GM21576 (cell line): ENCODE data around the gene ARPC1A.
"Not testable (repeated sequence)": the region's sequence is repeated elsewhere in the genome, so short reads cannot be mapped to it uniquely, and the experiment has no call there.

Source experiments
- ATAC-seq: cut with Tn5 transposase; IDR thresholded peaks from one replicate; pipeline ENCODE4 v1.9.1; 2021; ENCODE audit warnings: mild to moderate bottlenecking, moderate library complexity; ENCODE audit not compliant: unreplicated experiment

Gene ARPC1A

DNA sequence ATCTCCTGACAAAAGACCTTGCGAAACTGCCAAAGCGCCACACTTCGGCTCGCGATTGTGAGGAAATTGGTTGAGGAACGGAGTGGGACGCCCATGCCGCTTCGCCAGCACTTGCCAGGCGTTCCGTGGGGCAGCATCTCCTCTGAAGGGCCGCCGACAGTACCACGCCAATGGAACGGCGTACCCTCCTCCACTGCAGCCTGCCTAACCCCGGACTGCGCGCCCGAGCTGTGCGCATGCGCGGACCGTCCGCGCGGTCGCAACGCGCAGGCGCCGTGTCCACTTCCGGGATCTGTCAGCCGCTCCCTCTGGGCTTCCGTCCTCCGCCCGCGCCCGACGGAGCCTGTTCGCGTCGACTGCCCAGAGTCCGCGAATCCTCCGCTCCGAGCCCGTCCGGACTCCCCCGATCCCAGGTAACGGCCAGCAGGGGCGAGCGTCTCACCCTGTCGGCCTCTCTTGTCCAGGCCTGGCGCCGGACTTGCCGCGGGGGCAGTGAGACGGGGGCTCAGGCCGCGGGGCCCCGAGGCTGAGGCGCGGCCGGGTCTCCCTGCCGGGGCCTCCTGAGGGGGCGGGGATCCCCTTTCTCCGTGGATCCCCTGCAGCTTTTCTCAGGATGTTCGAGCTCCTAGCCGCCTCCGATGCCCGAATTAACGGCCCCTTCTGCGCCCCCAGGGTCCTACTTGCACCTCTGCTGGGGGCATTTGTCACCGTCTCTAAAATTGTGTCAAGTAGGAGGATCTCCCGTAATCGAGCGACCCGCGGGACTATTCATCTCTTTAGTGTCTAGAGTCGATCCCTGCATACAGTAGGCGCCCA, at the start of gene ARPC1A:
Gene ARPC1A, plus strand, starts transcription at position 307 of the 816 bp plus-strand sequence. CDS start 7,456 bp downstream, outside the sequence.
- peak; percentile 82 for ATAC-seq

DNA sequence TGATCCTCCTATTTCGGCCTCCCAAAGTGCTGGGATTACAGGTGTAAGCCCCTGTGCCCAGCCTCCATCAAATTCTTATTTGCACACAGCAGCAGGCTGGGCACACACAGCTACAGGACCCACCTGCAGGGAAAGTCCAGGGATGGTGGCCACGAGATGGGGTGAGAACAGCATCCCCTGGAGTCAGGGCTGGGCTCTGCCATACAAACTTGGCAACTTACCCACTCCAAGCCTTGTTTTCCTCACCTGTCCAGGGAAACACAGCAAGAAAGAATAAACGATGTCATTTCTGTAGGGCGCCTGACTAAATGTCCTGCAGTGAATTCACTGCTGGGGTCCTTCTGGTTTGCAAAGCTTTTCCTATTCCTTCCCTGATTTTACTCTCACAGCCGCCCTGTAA, 47.5 kb upstream of the ARPC1A start:
- ATAC-seq = no peak

DNA sequence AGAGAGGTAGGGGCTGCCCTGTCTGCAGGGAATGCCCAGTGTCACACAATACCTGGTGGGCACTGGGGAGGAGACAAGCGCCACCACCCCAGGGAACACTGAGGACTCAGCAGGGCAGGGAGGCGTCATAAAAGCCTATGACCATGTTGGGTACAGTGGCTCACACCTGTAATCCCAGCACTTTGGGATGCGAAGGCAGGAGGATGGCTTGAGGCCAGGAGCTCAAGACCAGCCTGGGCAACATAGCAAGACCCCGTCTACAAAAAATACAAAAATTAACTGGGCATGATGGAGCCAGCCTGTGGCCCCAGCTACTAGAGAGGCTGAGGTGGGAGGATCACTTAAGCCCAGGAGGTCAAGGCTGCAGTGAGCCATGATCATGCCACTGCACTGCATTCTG, 41.5 kb upstream of the ARPC1A start:
- not testable (repeated sequence) for ATAC-seq

DNA sequence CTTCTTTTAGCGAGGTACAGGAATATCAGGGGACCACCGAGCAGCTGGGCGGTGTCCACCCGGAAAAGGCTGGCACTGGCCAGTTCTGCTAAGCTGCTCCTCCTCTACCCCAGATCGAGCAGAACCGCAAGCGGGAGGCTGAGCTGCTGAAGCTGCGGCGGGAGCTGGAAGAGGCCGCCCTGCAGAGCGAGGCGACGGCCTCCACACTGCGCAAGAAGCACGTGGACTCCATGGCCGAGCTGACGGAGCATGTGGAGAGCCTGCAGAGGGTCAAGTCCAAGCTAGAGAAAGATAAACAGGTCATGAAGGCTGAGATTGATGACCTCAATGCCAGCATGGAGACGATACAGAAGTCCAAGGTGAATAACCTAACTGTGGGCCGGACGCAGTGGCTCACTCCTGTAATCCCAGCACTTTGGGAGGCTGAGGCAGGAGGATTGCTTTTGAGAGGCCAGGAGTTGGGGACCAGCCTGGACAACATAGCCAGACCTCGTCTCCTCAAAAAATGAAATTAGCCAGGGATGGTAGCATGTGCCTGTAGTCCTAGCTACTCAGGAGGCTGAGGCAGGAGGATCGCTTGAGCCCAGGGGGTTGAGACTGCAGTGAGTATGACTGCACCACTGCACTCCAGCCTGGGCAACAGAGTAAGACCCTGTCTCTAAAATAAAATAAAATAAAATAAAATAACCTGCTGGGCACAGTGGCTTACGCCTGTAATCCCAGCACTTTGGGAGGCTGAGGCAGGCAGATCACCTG, 37.7 kb upstream of the ARPC1A start:
- ATAC-seq = no peak

DNA sequence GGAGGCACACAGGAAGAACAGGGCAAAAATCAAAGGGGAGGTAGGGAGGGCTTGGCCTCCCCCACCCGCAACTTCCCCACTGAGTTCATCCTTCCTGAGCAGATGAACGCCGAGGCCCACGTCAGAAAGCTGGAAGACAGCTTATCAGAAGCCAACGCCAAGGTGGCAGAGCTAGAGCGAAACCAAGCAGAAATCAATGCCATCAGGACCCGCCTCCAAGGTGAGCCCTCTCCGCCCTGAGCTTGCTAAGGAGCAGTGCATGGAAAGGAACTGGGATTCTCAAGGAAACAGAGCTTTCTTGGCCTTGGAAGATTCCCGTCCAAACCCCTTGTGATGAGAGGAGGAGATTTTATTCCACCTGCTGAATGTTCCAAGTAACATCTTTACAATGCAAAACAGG, 36.5 kb upstream of the ARPC1A start:
- no peak for ATAC-seq

DNA sequence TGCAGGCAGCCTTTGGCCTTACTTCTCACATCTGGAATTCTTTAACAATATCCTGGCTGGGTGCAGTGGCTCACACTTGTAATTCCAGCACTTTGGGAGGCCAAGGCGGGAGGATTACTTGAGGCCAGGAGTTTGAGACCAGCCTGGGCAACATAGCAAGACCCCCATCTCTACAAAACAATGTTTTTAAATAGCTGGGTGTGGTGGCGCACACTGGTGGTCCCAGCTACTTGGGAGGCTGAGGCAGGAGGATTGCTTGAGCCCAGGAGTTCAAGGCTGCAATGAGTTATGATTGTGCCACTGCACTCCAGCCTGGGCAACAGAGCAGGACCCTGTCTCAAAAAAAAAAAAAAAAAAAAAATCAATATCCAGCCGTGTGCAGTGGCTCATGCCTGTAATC, 35.5 kb upstream of the ARPC1A start:
- ATAC-seq = not testable (repeated sequence)

DNA sequence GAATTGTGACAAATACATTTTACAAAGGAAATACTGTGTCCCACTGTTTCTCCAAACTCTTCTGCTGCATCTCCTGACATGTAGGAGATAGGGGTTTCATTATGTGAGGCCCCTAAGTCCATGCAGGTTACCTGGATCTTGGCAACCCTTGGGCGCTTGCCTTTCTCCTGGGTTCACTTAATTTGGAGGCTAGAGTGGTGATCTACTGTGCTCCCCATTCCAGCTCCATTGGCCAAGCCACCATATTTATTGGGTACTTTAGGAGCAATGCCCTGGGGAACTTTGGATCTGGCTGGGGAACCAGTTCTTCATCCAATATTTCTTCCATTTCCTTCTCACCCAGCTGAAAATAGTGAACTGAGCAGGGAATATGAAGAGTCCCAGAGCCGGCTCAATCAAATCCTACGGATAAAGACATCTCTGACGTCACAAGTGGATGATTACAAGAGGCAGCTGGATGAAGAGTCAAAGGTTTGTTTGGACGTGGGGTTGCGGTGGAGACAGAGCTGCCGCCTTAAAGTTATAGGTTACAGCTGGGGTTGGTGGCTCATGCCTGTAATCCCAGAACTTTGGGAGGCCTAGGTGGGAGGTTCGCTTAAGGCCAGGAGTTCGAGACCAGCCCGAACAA, 34.6 kb upstream of the ARPC1A start:
- no peak for ATAC-seq

DNA sequence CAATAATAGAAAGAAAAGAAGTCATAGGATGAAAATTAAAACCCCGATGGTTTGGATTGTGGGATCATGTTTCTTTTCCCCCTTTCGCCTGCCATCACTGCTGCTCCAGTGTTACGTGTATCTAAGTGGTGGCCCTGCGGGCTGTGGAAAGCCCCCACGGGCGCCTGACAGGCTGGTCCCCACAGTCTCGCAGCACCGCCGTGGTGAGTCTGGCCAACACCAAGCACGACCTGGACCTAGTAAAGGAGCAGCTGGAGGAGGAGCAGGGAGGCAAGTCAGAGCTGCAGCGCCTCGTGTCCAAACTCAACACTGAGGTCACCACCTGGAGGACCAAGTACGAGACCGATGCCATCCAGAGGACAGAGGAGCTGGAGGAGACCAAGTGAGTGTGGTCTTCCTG, 33.6 kb upstream of the ARPC1A start:
- ATAC-seq = no peak

DNA sequence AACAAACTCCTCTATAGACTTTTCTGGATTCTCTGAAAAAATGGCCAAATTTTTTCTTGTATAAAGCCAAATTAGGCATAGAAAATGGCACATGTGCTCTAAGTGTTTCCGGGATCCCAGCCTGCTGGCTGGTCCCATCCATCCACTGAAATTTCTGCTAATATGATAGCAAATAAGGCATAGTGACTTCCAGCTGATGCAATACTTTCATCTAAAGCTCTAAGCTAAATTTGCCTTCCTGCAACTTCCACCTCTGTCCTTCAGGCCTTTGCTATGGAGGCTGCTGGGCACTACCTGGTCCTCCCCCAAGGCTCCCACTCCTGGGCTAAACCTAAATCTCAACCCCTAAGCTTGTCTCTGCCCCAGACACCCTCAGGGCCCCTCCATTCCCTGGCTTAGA, 32.5 kb upstream of the ARPC1A start:
- ATAC-seq = no peak

DNA sequence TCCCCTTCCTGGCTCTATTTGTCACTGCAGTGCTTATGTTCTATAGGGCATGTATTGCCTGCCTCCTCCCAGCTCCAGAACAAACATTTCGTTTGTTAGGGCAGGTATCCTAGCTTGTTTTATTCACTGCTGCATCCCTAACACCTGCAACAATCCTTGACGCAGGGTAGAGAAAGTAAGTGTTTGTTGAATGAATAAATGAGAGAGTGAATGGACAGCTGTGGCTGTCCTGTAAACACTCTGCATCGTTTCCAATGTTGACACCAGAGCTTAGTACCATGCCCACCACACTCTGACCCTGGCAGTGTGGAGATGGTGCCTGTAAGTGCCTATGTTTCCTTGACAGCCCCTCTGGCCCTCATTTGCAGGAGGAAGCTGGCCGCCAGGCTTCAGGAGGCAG, 32.0 kb upstream of the ARPC1A start:
- no peak for ATAC-seq

DNA sequence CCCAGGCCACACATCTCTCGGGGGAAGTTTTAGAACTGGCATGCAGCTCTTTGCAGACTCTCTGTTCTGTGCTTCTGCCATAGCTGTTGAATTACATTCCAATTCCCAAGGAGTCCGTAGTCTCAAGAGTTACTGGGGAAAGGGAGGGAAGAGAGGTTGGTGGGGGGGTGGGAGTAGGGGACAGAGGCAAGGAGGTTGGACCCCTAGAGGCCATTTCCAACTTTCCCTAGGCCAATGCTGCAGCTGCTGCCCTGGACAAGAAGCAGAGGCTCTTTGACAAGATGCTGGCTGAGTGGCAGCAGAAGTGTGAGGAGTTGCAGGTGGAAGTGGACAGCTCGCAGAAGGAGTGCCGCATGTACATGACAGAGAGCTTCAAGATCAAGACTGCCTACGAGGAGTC, 29.2 kb upstream of the ARPC1A start:
- ATAC-seq = no peak

DNA sequence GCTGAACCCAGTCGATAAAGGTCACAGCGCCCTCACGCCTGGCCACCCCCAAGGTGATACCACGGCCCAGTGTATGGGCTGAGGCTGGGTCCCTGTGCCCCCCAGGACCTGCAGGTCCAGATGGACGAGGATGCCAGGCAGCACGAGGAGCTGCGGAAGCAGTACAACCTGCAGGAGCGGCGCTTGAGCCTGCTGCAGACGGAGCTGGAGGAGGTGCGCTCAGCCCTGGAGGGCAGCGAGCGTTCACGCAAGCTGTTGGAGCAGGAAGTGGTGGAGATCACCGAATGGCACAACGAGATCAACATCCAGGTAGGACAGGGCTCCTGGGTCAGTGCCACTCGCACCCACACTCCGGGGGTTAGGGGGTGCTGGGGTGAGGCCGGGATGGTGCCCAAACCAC, 24.2 kb upstream of the ARPC1A start:
- no peak for ATAC-seq

DNA sequence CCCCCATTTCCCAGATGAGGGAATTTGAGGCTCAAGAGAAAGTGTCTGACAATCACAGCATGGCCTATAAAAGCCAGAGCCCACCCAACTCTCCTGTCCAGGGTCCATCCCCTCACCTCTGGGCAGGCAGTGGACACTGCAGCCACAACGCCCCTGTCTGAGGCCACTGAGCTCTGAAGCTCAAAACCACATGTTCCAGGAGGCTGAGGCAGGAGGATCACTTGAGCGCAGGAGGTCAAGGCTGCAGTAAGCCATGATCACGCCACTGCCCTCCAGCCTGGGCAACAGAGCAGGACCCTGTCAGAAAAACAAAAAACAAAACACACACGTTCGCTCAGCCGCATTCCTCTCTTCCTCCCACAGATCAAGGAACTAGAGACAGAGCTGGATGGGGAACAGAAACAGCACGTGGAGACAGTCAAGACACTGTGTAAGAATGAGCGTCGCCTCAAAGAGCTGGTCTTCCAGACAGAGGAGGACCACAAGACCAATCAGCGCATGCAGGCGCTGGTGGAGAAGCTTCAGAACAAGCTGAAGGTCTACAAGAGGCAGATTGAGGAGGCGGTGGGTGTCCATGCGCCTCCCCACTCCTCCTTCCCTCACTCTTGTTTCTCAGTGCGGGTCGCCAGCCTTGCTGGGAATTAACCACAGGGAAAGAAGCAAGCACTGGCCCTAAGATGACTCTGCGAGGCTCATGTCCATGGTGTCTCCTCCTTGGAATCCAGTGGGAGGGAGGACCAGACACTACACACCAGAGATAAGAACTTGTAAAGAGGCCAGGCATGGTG, 20.0 kb upstream of the ARPC1A start:
- ATAC-seq = no peak

DNA sequence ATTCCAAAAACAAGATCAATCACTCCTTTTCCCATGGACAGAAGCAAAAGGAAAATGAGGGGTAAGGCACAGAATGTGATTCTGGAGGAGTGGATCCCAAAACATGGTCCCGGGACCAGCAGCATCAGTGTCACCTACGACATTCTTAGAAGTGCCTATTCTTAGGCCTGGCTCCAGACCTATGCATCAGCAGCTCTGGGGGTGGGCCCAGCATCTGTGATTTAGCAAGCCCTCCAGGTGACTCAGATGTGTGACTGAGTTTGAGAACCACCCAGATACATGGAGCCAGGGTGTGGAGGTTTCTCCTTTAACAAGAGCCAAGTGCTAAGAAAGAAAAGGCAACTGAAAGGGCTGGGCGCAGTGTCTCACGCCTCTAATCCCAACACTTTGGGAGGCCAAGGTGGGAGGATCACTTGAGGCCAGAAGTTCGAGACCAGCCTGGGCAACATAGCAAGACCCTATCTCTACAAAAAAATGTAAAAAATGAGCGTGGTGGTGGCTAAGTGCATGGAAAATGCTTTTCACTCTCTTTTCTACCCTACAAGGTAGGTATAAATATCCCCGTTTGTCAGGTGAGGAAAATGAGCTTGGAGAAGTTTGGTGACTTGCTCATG, 17.1 kb upstream of the ARPC1A start:
- ATAC-seq = no peak

DNA sequence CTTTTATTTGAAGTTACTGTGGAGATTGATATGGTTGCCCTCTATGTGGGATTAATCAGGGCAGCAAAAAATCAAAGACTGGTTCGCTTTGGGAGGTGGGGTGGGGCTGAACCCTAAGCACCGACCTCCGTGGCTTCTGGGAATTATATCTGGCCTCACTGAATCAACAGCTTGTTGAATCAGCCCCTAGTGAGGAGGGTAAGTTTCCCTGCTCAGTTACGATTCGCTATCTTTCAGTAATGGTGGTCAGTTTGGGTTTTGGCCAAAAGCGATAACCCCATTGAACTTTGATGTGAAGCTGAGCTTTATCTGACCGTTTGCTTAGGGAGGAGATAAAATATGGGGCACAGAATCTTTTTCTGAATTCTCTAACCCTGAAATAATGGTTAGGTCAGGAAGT, 16.6 kb upstream of the ARPC1A start:
- no peak for ATAC-seq

DNA sequence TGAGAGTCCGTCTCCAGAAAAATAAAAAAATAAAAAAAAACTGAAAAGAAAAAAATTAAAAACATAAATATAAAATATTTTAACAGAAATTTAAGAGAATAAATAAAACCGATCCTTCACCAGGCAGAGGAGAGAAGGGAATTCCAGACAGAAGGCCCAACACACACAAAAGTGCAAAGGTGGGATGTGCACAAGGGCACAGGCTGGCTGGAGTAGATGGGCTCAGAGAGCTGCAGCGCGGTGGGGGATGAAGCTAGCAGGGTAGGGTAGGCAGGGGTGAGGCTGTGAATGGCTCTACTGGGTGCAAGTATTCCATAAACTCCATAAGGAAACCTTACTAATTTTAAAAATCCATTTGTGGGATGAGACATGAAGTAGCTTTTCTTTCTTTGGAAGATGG, 15.7 kb upstream of the ARPC1A start:
- no peak for ATAC-seq

DNA sequence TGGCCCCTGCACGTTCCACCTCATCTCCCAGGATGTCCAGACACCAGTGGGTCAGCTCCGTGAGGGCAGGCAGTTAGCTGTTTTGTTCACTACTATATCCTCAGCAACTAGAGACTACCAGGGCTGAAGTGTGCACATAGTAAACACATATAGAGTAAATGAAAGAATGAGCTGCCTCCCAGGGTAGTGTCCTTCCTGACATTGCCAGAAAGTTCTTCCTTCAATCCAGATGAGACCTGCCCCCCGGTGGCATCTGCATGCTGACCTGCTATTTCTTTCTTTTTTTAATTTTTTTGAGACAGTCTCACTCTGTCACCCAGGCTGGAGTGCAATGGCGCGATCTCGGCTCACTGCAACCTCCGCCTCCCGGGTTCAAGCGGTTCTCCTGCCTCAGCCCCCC, 14.0 kb upstream of the ARPC1A start:
- no peak for ATAC-seq

DNA sequence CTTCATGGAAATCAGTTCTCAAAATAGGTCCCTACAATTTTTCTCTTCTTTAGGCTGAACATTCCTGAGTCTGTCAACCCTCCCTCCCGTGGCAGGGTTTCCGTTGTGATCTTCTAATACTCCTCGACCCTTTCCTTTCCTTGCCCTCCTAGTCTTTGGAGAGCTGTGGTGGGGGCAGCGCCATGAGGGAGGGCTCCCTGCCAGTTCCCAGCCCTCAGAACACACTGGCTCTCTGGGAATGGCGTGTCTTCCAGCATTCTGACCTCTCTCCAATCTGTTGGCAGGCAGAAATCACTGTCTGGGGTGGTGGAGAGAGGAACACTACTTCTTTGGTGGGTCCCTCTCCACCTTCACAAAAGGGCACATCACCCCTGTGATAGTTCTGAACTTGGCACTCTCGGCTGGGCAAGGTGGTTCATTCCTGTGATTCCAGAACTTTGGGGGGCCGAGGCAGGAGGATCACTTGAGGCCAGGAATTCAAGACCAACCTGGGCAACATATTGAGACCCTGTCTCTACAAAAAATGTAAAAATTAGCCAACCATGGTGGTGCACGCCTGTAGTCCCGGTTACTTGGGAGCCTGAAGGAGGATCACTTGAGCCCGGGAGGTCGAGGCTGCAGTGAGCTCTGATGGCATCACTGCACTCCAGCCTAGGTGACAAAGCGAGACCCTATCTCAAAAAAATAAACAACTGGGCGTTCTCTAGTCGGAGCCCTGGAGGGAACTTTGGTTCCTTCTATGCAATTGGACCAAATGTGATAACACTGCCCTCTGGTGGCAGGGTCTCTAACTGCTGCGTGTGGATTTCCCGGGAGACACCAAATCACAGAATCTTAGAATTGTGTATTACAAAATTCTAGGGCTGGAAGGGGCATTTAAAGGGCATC, 13.1 kb upstream of the ARPC1A start:
- ATAC-seq = no peak

DNA sequence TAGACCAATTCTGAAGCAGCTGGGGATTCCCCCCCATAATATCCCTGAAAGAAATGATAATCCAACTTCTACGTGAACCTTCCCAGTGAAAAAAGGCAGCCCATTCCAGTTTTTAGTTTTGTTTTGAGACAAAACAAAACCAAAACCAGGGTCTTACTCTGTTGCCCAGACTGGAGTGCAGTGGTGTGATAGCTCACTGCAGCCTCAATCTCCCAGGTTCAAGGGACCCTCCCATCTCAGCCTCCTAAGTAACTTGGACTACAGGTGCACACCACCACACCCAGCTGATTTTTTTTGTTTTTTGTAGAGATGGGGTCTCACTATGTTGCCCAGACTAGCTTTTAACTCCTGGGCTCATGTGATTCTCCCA, 12.5 kb upstream of the ARPC1A start:
- no peak for ATAC-seq

DNA sequence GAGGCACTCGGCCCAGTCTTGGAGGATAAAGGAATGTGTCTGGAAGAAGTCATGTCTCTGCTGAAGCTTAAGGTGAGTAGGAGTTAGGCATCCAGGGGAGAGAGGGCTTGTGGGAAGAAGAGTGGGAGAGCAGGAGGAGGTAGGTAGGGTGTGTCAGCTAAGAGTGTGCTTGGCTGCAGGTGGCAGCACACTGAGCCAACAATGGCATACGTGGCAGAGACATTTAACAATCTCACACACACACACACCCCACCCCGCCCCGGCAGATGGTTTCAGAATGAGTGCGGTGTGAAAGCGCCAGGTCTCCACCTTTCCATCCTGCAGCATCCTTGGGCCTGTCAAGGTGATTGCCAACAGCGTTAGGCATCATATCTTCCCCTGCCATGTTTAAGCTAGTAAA, 11.2 kb upstream of the ARPC1A start:
- peak; percentile 60 for ATAC-seq
